GM12891 (cell line): ENCODE results near the gene TNFSF13B.

Experiments used
- PAX5 ChIP-seq: IDR thresholded peaks from 2 replicates; pipeline ENCODE4 v1.6.1; 2011; ENCODE audit warnings: low read length, moderate library complexity, mild to moderate bottlenecking; ENCODE audit not compliant: insufficient read depth, severe bottlenecking
- POLR2A ChIP-seq: IDR thresholded peaks from 2 replicates; pipeline ENCODE4 v1.6.1; 2011; ENCODE audit warnings: low read depth, low read length, control low read depth
- POLR2AphosphoS5 ChIP-seq: IDR thresholded peaks from 2 replicates; pipeline ENCODE4 v1.6.1; 2011; ENCODE audit warnings: low read depth, low read length, control low read depth
- SPI1 ChIP-seq: IDR thresholded peaks from 2 replicates; pipeline ENCODE4 v1.6.1; 2011; ENCODE audit warnings: low read depth, low read length, control low read depth
- TAF1 ChIP-seq: IDR thresholded peaks from 2 replicates; pipeline ENCODE4 v1.6.1; 2011; ENCODE audit warnings: low read depth, low read length, control low read depth

GRCh38 chr13:108266321-108266990 is 3.1 kb upstream of the TNFSF13B start:
- TF ChIP-seq POLR2A = no peak
- TF ChIP-seq SPI1 = no peak
- TF ChIP-seq TAF1 = no peak
- no peak for TF ChIP-seq POLR2AphosphoS5
- no peak for TF ChIP-seq PAX5
